Measurements from ENCODE around the gene BPIFA1. TPM values are rescaled to one million over a fixed set of nuclear protein-coding genes. Genes with fewer than 3 reads are reported as not detected.

The BPIFA1 gene
- total and polyA plus RNA-seq, 2 of the 8 experiments (the other 6 are each of a cell fraction or from before 2014, with no cell fraction given): not detected

GRCh38 chr20:33203444-33203843 is 32.4 kb upstream of the BPIFA1 start:
- H3K14ac ChIP-seq (ENCODE audit: insufficient read length): no peak overlapping the region
- no peak overlapping the region for H3K18ac ChIP-seq (ENCODE audit: extremely low read depth, low read length)
- ChIA-PET POLR2A (ENCODE audit: partially characterized antibody) (no interaction called here), CTCF (ENCODE audit: partially characterized antibody) (interaction anchor here (0.7 kb wide), 1 partner anchor 88 kb away, joined by 3 read pairs; no protein-coding TSS in a partner anchor)
- no peak overlapping the region for H2BK12ac ChIP-seq (ENCODE audit: low read depth, low read length)
- no peaks in the 10 kb centered on the region for H3K79me2 ChIP-seq (ENCODE audit: control insufficient read depth in 1 of 2, insufficient read depth in 2 of 2, low read length in 2 of 2)
- no peak overlapping the region for H2AFZ ChIP-seq (ENCODE audit: low read length)
- H2BK120ac ChIP-seq (replicated peaks; ENCODE audit: low read depth, low read length): no peak overlapping the region
- H3K79me1 ChIP-seq (ENCODE audit: low read depth, low read length): no peaks in the 10 kb centered on the region
- WGBS, 2 experiments (ENCODE audit: extremely low coverage in 1 of 2, insufficient coverage in 1 of 2, insufficient read length in 1 of 2, insufficient replicate concordance in 2 of 2, low coverage in 1 of 2, low lambda C conversion rate in 2 of 2, missing lambda C conversion rate in 1 of 2): 86% methylated on average over 3 of the region's 3 CpGs; no CpG with 5 or more reads in 1 of the 2 experiments
- H3K27ac ChIP-seq (ENCODE audit: low read depth, low read length): no peak overlapping the region
- H3K4me3 ChIP-seq (ENCODE audit: extremely low read depth in 1 of 4, insufficient read depth in 2 of 4, low read depth in 3 of 4, low read length in 4 of 4): no peak overlapping the region
- no peak overlapping the region for H3K4ac ChIP-seq (replicated peaks; ENCODE audit: insufficient read length, low read depth, low read length)
- no peak for FAIRE-seq
- H3K36me3 ChIP-seq (ENCODE audit: control insufficient read depth in 2 of 4, insufficient read depth in 4 of 4, low read length in 3 of 4): no peaks in the 10 kb centered on the region
- no peak overlapping the region for H2BK5ac ChIP-seq (ENCODE audit: low read depth, low read length)
- no peak overlapping the region for H2AK5ac ChIP-seq (ENCODE audit: low read depth, low read length)
- no peak overlapping the region for H4K5ac ChIP-seq (ENCODE audit: insufficient read length, low read depth, low read length)
- no peak overlapping the region for H3K56ac ChIP-seq (replicated peaks; ENCODE audit: insufficient read length, low read depth, low read length)
- no peak overlapping the region for H2BK20ac ChIP-seq (ENCODE audit: low read length)
- H4K8ac ChIP-seq (ENCODE audit: extremely low read depth, insufficient read depth, low read length): no peak overlapping the region
- H3K9me3 ChIP-seq (ENCODE audit: insufficient read depth in 2 of 2, low read depth in 1 of 2, low read length in 1 of 2): no peaks in the 10 kb centered on the region
- no peak overlapping the region for H3K9ac ChIP-seq (replicated peaks in 1 of 4; ENCODE audit: extremely low read depth in 1 of 4, low read depth in 3 of 4, low read length in 3 of 4)
- no peaks in the 10 kb centered on the region for H4K20me1 ChIP-seq (replicated peaks in 1 of 2; ENCODE audit: control insufficient read depth in 1 of 2, insufficient read depth in 2 of 2, low read length in 2 of 2)
- no peak for DNase-seq (ENCODE audit: low read depth in 1 of 2, low spot score in 2 of 2)
- no peaks in the 10 kb centered on the region for H3K4me1 ChIP-seq (replicated peaks in 1 of 4; ENCODE audit: control insufficient read depth in 3 of 4, insufficient read depth in 4 of 4, low read length in 3 of 4)
- no peak overlapping the region for H2BK15ac ChIP-seq (ENCODE audit: low read length)
- no peaks in the 10 kb centered on the region for H3K23me2 ChIP-seq (ENCODE audit: low read depth, low read length)
- H3K4me2 ChIP-seq (ENCODE audit: insufficient read depth in 1 of 2, low read depth in 2 of 2, low read length in 2 of 2): no peak overlapping the region
- no peak overlapping the region for H3K23ac ChIP-seq (ENCODE audit: insufficient read length)
- H4K91ac ChIP-seq (replicated peaks; ENCODE audit: insufficient read length, low read length): no peak overlapping the region
- peaks cover 0 to 2% (median 0%) of the 10 kb centered on the region in 4 experiments; a peak in 1 of 7 replicates for H3K27me3 ChIP-seq (replicated peaks in 1 of 4; ENCODE audit: control insufficient read depth in 3 of 4, extremely low read depth in 1 of 4, insufficient read depth in 3 of 4, low read length in 3 of 4)
- TF ChIP-seq RFX5 (IDR thresholded peaks at IDR 0.05; ENCODE audit: borderline replicate concordance, low read depth, low read length) (no peak), SIRT6 (IDR thresholded peaks at IDR 0.05; ENCODE audit: low read length) (no peak), ASH2L (IDR thresholded peaks at IDR 0.05; ENCODE audit: low read length) (no peak), BCL11A (IDR thresholded peaks at IDR 0.05; ENCODE audit: low read depth in 2 of 2, low read length in 2 of 2) (no peak), PHF8 (conservative IDR thresholded peaks at IDR 0.05; ENCODE audit: low read depth, low read length) (no peak), ATF3 (IDR thresholded peaks at IDR 0.05; ENCODE audit: insufficient read depth, low read depth, low read length) (no peak), GTF2F1 (IDR thresholded peaks at IDR 0.05; ENCODE audit: borderline replicate concordance, low read depth, low read length) (no peak), CBX5 (IDR thresholded peaks at IDR 0.05; ENCODE audit: low read depth, low read length) (no peak), POLR2AphosphoS5 (IDR thresholded peaks at IDR 0.05; ENCODE audit: low read depth, low read length) (no peak), MAFK (IDR thresholded peaks at IDR 0.05; ENCODE audit: low read depth, low read length) (no peak), SIX5 (IDR thresholded peaks at IDR 0.05; ENCODE audit: low read depth, low read length) (no peak), E2F6 (IDR thresholded peaks at IDR 0.05) (no peak), RBBP5 (IDR thresholded peaks at IDR 0.05; ENCODE audit: borderline replicate concordance, low read depth, low read length) (no peak), EGR1 (IDR thresholded peaks at IDR 0.05; ENCODE audit: borderline replicate concordance, low read depth, low read length) (no peak), BRCA1 (IDR thresholded peaks at IDR 0.05; ENCODE audit: low read depth, low read length) (no peak)
